ENCODE measurements around the gene ABCC10.
"Not testable (repeated sequence)": the region's sequence is repeated elsewhere in the genome, so short reads cannot be mapped to it uniquely, and the experiment has no call there.

Gene ABCC10

DNA sequence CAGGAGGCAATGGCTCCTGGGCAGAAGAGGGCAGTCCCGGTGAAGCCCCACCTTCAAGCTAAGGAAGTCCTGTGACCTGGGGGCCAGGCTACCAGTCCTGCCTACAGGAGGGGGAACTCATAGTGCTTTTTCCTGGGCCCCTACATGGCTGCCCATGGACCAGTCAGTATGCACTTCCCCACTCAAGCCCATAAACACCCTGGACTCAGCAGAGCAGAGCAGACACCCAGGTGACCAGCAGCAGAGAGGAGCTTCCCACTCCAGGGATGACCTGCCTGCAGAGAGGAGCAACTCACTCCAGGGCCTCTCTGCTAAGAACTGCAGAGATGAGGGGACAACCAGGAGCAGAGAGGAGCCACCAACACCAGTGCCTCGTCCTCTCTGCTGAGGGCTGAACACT, 14.3 kb upstream of the ABCC10 start:
- no peak for DNase-seq

DNA sequence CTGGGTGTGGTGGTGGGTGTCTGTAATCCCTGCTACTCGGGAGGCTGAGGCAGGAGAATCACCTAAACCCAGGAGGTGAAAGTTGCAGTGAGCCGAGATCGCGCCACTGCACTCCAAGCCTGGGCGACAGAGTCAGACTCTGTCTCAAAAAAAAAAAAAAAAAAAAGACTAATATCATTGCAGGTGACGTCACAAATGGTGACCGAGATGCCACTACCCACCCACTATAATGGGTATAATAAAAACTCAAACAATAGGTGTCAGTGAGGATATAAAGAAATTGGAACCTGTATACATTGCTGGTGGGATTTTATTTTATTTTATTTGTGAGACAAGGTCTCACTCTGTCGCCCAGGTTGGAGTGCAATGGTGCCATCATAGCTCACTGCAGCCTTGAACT, 12.1 kb upstream of the ABCC10 start:
- not testable (repeated sequence) for DNase-seq

DNA sequence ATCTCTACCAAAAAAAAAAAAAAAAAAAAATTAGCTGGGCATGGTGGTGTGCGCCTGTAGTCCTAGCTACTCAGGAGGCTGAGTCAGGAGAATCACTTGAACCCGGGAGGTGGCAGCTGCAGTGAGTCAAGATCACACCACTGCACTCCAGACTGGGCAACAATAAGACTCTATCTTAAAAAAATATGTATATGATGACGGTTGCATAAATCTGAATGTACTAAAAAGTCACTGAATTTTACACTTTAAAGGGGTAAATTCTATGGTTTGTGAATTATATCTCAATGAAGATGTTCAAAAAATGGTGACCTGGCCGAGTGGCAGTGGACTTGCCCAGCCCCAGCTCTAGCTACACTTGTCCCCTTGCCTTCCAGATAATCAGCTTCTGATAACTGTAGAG, 10.4 kb upstream of the ABCC10 start:
- no peak for DNase-seq

DNA sequence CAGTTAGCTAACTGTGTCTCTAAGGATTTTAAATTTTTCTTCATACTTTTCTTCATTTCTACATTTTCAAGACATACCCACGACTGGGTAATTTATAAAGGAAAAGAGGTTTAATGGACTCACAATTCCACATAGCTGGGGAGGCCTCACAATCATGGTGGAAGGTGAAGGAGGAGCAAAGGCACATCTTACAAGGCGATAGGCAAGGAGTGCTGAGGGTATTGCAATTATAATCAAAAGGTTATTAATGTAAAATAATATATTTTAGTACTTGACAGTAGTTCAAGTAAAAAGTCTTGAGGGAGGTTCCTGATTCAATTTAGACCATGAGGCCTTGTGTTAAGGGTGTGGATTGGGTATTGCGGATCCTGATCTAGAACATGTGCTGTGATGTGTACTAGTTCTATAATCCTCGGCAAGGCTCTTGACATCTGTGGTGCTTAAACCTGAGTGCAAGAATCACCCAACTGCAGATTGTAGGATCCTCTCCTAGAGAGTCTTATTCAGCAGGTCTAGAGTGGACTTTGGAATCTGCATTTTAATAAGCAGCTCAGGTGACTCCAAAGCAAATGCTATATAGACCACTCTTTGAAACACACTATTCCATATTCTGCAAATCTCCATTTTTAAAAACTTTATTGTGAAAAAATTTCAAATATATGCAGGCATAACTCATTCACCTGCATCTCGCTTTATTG, 7.2 kb upstream of the ABCC10 start:
- no peak for DNase-seq

DNA sequence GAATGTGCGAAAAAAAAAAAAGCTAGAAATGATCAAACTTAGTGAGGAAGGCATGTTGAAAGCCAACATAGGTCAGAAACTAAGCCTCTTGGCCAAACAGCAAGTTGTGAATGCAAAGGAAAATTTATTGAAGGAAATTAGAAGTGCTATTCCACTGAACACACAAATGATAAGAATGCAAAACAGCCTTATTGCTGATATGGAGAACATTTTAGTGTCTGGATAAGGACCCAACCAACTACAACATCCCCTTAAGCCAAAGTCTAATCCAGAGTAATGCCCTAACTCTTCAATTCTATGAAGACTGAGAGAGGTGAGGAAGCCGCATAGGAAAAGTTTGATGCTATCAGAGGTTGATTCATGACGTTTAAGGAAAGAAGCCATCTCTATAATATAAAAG, 5.5 kb upstream of the ABCC10 start:
- no peak for DNase-seq

DNA sequence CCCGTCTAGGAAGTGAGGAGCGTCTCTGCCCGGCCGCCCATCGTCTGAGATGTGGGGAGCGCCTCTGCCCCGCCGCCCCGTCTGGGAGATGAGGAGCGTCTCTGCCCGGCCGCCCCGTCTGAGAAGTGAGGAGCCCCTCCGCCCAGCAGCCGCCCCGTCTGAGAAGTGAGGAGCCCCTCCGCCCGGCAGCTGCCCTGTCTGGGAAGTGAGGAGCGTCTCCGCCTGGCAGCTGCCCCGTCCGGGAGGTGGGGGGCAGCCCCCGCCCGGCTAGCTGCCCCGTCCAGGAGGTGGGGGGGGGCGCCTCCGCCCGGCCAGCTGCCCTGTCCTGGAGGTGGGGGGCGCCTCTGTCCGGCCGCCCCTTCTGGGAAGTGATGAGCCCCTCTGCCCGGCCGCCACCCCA, 2.3 kb upstream of the ABCC10 start:
- not testable (repeated sequence) for DNase-seq

DNA sequence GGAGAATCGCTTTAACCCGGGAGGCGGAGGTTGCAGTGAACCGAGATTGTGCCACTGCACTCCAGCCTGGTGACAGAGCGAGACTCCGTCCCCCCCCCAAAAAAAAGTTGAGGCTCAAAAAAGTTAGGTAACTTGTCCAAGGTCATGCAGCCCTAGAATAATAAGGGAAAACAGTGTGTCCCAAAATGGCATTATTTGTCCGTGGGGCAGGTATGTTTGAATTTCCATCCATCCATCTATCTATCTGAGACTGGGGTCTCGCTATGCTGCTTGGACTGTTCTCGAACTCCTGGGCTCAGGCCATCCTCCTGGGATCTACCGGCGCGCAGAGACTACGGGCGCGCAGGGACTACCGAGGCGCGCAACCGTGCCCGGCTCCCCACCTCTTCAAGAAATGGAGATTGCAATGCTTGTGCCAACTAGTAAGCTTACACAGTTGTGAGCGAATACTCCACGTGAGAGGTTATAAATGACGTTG, 374 bp upstream of the ABCC10 start:
- DNase-seq, result no peak

DNA sequence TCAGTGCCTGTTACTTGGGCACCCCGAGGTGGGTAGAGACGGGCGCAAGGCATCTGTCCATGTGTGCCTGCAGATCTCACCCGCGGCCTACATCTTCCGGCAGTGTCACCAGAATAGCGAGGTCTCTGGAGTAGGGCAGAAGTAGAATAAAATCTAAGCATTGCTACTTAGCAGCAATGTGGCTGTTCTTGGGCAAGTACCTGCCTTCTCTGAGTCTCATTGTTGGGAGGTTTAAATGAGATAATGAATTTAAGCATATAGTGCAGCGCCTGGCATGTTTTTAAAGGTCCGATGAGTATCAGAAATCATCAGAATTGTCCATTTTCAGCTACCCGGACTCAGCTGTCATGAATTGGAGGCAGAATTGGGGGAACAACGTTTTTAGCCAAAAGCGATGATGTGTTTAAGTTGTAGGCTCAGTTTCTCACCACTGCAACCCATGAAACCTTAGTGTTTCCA, 800 bp downstream of the ABCC10 start:
- DNase-seq, result no peak

DNA sequence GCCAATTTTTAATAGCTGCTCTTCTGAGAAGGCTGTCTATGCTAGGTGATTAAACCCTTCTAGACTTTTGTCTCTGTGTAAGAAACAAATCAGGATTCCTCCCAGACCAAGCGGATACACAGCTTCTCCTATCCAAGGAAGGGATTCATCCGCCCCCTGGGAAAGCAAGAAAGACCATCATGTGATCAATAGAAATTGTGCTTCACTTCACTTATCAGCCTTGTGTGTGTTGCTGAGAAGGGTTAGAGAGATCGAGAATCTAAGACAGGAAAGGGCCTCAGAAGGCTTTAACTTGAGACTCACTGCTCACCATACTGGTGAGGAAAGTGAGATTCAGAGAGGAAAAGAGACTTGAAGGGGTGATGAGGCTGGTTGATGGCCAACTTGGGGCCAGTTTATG, 1.5 kb downstream of the ABCC10 start:
- no peak for DNase-seq

DNA sequence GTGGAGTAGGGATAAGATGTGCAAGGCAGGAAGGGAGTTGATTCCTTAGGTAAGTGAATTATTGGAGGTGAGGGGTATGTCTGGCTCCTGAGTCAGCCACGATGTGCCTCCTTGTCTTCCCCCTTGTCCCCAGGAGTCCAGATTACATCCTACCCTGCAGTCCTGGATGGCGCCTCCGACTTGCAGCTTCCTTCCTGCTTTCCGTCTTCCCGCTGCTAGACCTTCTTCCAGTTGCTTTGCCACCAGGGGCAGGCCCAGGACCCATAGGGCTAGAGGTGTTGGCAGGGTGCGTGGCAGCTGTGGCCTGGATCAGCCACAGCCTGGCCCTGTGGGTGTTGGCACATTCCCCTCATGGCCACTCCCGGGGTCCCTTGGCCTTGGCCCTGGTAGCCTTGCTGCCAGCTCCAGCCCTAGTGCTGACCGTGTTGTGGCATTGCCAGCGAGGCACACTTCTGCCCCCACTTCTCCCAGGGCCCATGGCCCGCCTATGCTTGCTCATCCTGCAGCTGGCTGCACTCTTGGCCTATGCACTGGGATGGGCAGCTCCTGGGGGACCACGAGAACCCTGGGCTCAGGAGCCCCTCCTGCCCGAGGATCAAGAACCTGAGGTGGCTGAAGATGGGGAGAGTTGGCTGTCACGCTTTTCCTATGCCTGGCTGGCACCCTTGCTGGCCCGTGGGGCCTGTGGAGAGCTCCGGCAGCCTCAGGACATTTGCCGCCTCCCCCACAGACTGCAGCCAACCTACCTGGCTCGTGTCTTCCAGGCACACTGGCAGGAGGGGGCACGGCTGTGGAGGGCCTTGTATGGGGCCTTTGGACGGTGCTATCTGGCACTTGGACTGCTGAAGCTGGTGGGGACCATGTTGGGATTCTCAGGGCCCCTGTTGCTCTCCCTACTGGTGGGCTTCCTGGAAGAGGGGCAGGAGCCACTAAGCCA, 4.9 kb downstream of the ABCC10 start:
- no peak for DNase-seq

DNA sequence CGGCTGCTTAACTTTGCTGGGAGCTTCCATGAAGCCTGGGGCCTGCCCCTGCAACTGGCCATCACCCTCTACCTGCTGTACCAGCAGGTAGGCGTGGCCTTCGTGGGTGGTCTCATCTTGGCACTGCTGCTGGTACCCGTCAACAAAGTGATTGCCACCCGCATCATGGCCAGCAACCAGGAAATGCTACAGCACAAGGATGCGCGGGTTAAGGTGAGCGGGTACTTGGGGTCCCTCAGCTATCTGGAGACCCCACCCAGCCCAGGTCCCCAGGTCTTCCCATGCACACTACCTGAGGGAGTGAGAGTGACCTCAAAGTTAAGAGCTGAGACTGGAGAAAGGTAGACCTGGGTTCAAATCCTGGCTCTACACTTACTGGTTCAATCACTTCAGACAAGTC, 5.8 kb downstream of the ABCC10 start:
- DNase-seq, result no peak

DNA sequence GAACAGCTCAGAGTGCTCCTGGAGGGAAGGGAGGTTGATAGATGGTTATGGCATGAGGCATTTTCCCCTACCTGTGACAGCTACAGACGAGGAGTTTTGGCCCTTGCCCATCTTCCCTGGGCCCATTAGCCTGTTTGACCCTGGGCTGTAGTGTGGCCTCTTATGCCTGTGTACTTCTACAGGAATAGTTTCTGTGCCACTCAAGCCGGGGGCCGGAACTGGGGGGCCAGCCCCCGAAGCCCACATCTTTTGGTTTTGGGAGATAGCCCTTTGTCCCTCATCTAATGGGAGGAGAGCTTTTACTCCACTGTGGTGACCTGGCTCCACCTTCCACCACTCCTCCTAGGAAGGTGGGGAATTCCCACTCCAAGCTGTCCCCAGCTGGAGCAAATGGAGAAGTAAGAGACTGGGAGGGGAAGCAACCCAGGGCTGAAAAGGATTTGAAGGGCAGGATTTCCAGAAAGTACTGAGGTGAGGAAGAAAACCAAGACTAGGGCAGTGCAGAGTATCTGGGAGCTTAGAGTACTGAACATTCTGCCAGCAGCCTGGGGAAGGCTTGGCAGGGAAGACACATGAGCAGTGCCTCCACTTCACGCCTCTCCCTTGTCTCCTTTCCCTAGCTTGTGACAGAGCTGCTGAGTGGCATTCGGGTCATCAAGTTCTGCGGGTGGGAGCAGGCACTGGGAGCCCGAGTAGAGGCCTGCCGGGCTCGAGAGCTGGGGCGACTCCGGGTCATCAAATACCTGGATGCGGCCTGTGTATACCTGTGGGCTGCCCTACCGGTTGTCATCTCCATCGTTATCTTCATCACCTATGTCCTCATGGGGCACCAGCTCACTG, 6.9 kb downstream of the ABCC10 start:
- no peak for DNase-seq

DNA sequence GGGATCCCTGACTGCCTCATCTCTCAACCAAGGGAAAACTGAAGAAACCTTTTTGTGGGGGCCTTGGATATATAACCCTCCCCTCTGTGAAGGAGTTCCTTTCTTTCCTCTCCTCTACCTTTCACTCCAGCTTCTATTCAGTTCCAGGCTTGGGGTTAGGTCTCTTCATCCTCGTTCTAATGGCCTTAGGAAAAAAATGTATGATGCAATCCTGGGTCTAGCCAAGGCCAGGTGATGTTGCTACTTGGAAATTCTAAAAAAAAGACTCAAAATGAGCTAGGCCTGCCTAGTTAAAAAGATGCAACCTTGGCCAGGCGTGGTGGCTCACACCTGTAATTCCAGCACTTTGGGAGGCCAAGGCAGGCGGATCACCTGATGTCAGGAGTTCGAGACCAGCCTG, 7.6 kb downstream of the ABCC10 start:
- DNase-seq, result no peak

DNA sequence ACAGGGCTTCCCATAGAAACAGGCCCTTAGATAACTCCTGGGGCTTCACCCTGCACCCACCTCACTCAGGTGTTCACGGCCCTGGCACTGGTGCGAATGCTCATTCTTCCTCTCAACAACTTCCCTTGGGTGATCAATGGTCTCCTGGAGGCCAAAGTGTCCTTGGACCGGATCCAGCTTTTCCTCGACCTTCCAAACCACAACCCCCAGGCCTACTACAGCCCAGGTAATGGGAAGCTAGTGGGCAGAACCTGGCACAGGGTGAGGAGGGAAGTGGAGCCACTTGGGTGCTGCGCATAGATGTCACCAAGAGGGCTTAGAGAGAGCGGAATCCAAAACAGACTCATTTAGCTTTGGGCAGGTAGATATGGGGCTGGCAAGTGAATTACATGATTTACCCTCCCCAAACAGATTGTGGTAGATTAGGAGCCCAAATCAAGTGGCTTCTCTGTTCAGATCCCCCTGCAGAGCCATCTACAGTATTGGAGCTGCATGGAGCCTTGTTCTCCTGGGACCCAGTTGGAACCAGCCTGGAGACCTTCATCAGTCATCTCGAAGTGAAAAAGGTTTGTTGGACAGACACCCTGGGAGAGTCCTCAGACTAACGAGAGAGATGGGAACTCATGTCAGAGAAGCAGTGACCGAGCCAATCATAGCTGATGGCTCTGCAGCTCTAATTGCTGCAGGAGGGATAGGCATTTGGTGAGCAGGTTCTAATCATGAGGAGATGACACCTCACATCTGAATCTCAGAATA, 8.5 kb downstream of the ABCC10 start:
- no peak for DNase-seq

DNA sequence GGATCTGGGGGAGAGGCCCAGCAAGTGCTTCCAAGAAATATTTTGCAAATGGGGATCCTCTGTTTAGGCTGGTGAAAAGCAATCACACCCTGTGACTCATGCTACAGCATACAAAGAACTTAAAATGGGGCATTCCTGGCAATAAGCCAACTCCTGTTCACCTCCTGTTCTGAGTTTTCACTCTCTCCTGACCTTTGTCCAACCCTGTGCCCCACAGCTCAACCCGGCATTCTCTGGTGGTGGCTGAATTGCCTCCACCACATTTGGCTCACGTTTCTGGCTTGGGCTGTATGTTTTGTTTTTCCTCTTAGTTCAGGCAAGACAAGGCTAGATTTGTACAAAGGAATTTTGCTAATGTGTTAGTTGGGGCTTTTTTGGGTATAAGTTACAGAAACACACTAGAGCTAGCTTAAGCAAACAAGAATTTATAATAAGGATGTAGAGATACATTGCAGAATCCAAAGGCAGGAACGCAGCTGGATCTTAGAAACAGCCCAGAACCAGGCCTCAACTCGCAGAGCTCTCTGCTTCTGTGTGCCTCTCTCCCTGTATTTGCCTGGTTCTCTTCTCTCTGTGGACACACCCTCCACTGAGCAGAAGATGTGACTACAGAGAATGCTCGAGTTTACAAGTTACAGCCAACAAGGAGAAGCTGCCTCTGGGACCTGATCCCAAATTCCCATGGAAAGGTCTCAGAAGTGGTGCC, 9.4 kb downstream of the ABCC10 start:
- DNase-seq, result no peak

DNA sequence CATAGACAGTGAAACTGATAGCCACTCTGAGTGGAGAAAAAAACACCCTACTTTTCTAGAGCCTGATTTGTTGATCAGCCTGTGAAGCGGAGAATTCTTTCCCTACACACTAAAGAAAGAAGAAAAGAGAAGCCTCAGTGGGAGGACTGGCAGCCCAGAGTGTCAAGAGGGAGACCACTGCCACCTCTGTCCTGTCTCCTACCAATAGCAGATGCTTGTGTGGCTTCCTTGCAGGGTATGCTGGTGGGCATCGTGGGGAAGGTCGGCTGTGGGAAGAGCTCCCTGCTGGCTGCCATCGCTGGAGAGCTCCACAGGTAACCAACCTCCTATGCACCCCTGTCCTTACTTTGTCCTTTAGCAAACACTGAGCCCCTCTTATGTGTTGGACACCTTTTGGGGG, 10.4 kb downstream of the ABCC10 start:
- no peak for DNase-seq

DNA sequence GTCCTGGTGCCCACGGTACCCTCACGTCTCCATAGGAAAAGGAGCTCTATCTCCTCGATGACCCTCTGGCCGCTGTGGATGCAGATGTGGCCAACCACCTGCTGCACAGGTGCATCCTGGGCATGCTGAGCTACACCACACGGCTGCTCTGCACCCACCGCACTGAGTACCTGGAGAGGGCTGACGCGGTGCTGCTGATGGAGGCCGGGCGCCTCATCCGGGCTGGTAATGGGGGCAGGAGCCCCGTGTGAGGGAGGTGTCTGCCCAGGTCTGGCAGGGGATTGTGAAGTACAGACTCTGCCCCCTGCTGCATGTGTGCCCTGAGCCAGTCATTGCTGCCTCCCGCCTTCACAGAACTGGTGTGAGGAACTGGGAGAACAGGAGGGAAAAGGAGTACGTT, 15.6 kb downstream of the ABCC10 start:
- DNase-seq, result no peak

DNA sequence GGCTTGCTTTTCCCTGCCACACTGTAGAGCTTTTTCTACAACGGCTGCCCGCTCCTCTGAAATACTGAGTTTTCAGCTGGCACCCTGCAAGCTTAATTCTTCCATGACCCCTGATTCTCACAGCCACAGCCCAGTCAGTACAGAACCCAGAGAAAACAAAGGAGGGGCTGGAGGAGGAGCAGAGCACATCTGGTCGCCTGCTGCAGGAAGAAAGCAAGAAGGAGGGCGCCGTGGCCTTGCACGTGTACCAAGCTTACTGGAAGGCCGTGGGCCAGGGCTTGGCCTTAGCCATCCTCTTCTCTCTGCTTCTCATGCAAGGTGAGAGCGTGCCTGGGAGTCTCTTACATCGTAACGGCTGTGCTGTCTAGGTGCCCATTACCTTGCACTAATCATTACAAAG, 16.7 kb downstream of the ABCC10 start:
- DNase-seq, result no peak

DNA sequence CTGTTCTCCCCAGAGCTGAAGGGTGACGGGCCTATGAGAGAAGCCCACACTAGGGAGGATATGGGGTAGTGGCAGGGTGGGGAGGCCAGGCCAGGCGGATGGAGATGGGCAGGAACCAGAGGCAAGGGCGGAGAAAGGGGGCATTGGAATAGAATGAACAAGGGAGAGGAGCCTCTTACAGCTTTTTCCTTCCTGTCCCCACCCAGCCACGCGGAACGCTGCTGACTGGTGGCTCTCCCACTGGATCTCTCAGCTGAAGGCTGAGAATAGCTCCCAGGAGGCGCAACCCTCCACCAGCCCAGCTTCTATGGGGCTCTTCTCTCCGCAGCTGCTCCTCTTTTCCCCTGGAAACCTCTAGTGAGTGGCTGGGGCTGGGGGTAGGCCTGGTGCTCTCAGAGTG, 17.2 kb downstream of the ABCC10 start:
- DNase-seq, result no peak

DNA sequence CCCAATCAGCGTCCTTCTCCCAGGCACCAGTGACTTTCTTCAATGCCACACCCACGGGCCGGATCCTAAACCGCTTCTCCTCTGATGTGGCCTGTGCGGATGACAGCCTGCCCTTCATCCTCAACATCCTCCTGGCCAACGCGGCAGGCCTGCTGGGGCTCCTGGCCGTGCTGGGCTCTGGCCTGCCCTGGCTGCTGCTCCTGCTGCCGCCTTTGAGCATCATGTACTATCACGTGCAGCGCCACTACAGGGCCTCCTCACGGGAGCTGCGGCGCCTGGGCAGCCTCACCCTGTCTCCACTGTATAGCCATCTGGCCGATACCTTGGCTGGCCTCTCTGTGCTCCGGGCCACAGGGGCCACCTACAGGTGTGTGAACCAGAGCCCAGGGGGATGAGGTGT, 18.2 kb downstream of the ABCC10 start:
- DNase-seq, result no peak

DNA sequence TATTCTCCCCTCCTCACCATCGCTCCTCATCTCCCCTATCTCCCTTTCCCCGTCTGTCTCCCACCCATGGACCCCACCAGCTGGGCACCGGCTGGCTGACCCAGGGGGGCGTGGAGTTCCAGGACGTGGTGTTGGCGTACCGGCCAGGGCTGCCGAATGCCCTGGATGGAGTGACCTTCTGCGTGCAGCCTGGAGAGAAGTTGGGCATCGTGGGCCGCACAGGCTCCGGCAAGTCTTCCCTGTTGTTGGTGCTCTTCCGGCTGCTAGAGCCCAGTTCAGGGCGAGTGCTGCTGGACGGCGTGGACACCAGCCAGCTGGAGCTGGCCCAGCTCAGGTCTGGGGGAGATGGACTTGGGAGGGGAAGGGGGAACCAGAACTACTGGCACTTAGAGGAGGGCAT, 20.3 kb downstream of the ABCC10 start:
- DNase-seq, result no peak

DNA sequence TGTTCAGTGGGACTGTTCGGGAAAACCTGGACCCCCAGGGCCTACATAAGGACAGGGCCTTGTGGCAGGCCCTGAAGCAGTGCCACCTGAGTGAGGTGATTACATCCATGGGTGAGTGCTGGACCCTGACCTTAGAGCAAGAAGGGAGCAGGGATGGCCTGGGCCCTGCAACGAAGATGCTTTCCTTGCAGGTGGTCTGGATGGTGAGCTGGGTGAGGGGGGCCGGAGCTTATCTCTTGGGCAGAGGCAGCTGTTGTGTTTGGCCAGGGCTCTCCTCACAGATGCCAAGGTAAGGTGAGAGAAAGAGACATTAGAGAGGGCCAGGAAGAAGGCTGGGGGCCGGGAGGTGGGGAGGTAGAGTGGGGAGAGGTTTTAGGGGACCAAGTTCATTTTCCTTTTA, 21.6 kb downstream of the ABCC10 start:
- DNase-seq, result no peak

Data from GOT3 (cell line).